IMR-90 (cell line): Measurements from ENCODE around the gene DCHS2. TPM values are rescaled to one million over a fixed set of nuclear protein-coding genes. Genes with fewer than 3 reads are reported as not detected.

ENCODE experiments used
- ATAC-seq: fragments of 200-7000 bp; cut with Tn5 transposase; 2 replicates; pipeline ENCODE4 v1.9.1; 2020; ENCODE audit warnings: low read depth, mild to moderate bottlenecking, moderate library complexity
- BruUV-seq: library from RNA; stranded (reverse); fragments of 400-500 nt; replicated peaks from 2 replicates; lab custom pipeline; 2021; lab: Mats Ljungman, UMichigan
- CTCF ChIA-PET: fragments of 300-600 bp; formaldehyde crosslinking; extraction: SDS; loops from one replicate; lab custom pipeline; 2021; ENCODE audit warnings: antibody characterized with exemption; lab: Yijun Ruan, JAX
- POLR2A ChIA-PET: fragments of 300-600 bp; sonication (Branson Sonifier 250); formaldehyde crosslinking; loops from one replicate; lab custom pipeline; 2022; ENCODE audit warnings: antibody characterized with exemption; ENCODE audit not compliant: unreplicated experiment; lab: Charles Lee
- DNase-seq: peaks from one replicate; pipeline ENCODE4 v3.0.0; 2013
- H2AFZ ChIP-seq: replicated peaks from 2 replicates; pipeline ENCODE3; 2013; ENCODE audit warnings: low read length, mild to moderate bottlenecking; ENCODE audit not compliant: poor library complexity
- H2AK5ac ChIP-seq: 2 replicates; pipeline ENCODE4 v1.6.1; 2013; ENCODE audit warnings: low read depth, low read length, inconsistent platforms
- H2AK9ac ChIP-seq: replicated peaks from 2 replicates; pipeline ENCODE3; 2013; ENCODE audit warnings: mild to moderate bottlenecking, low read depth, low read length, moderate library complexity; ENCODE audit not compliant: poor library complexity
- H2BK120ac ChIP-seq: 2 replicates; pipeline ENCODE4 v1.6.1; 2013; ENCODE audit warnings: low read depth, low read length, inconsistent platforms
- H2BK15ac ChIP-seq: 3 replicates; pipeline ENCODE4 v1.6.1; 2013; ENCODE audit warnings: low read depth, low read length, inconsistent platforms
- H2BK20ac ChIP-seq: 2 replicates; pipeline ENCODE4 v1.6.1; 2013; ENCODE audit warnings: low read depth, mild to moderate bottlenecking, inconsistent platforms, low read length, moderate library complexity
- H2BK5ac ChIP-seq: 2 replicates; pipeline ENCODE4 v1.6.1; 2013; ENCODE audit warnings: mild to moderate bottlenecking, low read depth, low read length, inconsistent platforms; ENCODE audit not compliant: poor library complexity, severe bottlenecking
- H3K14ac ChIP-seq: replicated peaks from 2 replicates; pipeline ENCODE4 v1.6.1; 2013; ENCODE audit warnings: low read depth, low read length, inconsistent platforms
- H3K18ac ChIP-seq: 2 replicates; pipeline ENCODE4 v1.6.1; 2013; ENCODE audit warnings: low read depth, low read length, control low read depth
- H3K23ac ChIP-seq: 2 replicates; pipeline ENCODE4 v1.6.1; 2013; ENCODE audit warnings: low read depth, low read length, inconsistent platforms
- H3K27ac ChIP-seq: 2 replicates; pipeline ENCODE4 v1.5.1; 2013; ENCODE audit warnings: mild to moderate bottlenecking, control low read depth, low read length; ENCODE audit not compliant: insufficient read depth
- H3K27me3 ChIP-seq: 2 replicates; pipeline ENCODE4 v1.6.1; 2013; ENCODE audit warnings: low read length; ENCODE audit not compliant: control insufficient read depth, insufficient read depth
- H3K36me3 ChIP-seq: 2 replicates; pipeline ENCODE4 v1.6.1; 2013; ENCODE audit warnings: low read length, mixed read lengths; ENCODE audit not compliant: control insufficient read depth, insufficient read depth
- H3K4ac ChIP-seq: 2 replicates; pipeline ENCODE4 v1.6.1; 2013; ENCODE audit warnings: low read depth, low read length, inconsistent platforms
- H3K4me1 ChIP-seq: 2 replicates; pipeline ENCODE4 v1.6.1; 2013; ENCODE audit warnings: low read length, mixed read lengths; ENCODE audit not compliant: control insufficient read depth, insufficient read depth
- H3K4me2 ChIP-seq: 2 replicates; pipeline ENCODE4 v1.6.1; 2013; ENCODE audit warnings: low read depth, mild to moderate bottlenecking, control low read depth, low read length, moderate library complexity
- H3K4me3 ChIP-seq: 2 replicates; pipeline ENCODE4 v1.5.1; 2013; ENCODE audit warnings: low read depth, mild to moderate bottlenecking, control low read depth, low read length, moderate library complexity; ENCODE audit not compliant: insufficient read depth
- H3K56ac ChIP-seq: 2 replicates; pipeline ENCODE4 v1.6.1; 2013; ENCODE audit warnings: low read length, inconsistent platforms; ENCODE audit not compliant: insufficient read depth; ENCODE audit errors: extremely low read depth
- H3K79me1 ChIP-seq, 2 experiments: 2 replicates each; pipeline ENCODE4 v1.6.1; 2013; ENCODE audit warnings: low read length in 2 of 2, inconsistent platforms in 1 of 2, low read depth in 1 of 2
- H3K9ac ChIP-seq: 2 replicates; pipeline ENCODE4 v1.6.1; 2013; ENCODE audit warnings: low read depth, low read length, control low read depth
- H3K9me1 ChIP-seq: 2 replicates; pipeline ENCODE4 v1.6.1; 2013; ENCODE audit warnings: low read length, inconsistent platforms; ENCODE audit not compliant: insufficient read depth
- H3K9me3 ChIP-seq: 2 replicates; pipeline ENCODE4 v1.6.1; 2013; ENCODE audit warnings: low read length; ENCODE audit not compliant: control insufficient read depth, insufficient read depth
- H4K20me1 ChIP-seq: 2 replicates; pipeline ENCODE4 v1.6.1; 2013; ENCODE audit warnings: low read length, inconsistent platforms; ENCODE audit not compliant: insufficient read depth
- H4K5ac ChIP-seq: 2 replicates; pipeline ENCODE4 v1.6.1; 2013; ENCODE audit warnings: mild to moderate bottlenecking, low read depth, low read length, control low read depth
- H4K8ac ChIP-seq, 2 experiments: 2 replicates each; pipeline ENCODE4 v1.6.1; 2013; ENCODE audit warnings: low read depth in 2 of 2, low read length in 2 of 2, control low read depth in 1 of 2, inconsistent platforms in 1 of 2
- H4K91ac ChIP-seq: 2 replicates; pipeline ENCODE4 v1.6.1; 2013; ENCODE audit warnings: low read depth, low read length, inconsistent platforms; ENCODE audit not compliant: insufficient read depth
- BHLHE40 ChIP-seq: fragments of 150-350 bp; IDR thresholded peaks from 2 replicates; pipeline ENCODE4 v1.6.1; 2016; ENCODE audit warnings: mild to moderate bottlenecking, low read depth, low read length
- CEBPB ChIP-seq: IDR thresholded peaks from 2 replicates; pipeline ENCODE4 v1.6.1; 2012; ENCODE audit warnings: low read depth, low read length, improper control_type of control experiment
- CHD1 ChIP-seq: IDR thresholded peaks from 2 replicates; pipeline ENCODE4 v1.6.1; 2012; ENCODE audit warnings: low read depth, low read length, improper control_type of control experiment
- ELK1 ChIP-seq: fragments of 150-350 bp; IDR thresholded peaks from 2 replicates; pipeline ENCODE4 v1.6.1; 2016; ENCODE audit warnings: low read depth, mild to moderate bottlenecking, low read length, moderate library complexity, borderline replicate concordance
- FOS ChIP-seq: fragments of 150-350 bp; IDR thresholded peaks from 2 replicates; pipeline ENCODE4 v1.6.1; 2016; ENCODE audit warnings: low read depth, low read length
- MAFK ChIP-seq: IDR thresholded peaks from 2 replicates; pipeline ENCODE4 v1.6.1; 2012; ENCODE audit warnings: low read depth, low read length, improper control_type of control experiment
- MAZ ChIP-seq: IDR thresholded peaks from 2 replicates; pipeline ENCODE4 v1.6.1; 2012; ENCODE audit warnings: low read depth, mild to moderate bottlenecking, low read length, improper control_type of control experiment, moderate library complexity, borderline replicate concordance
- MXI1 ChIP-seq: IDR thresholded peaks from 2 replicates; pipeline ENCODE4 v1.6.1; 2012; ENCODE audit warnings: low read depth, mild to moderate bottlenecking, low read length, moderate library complexity, borderline replicate concordance
- NFE2L2 ChIP-seq: fragments of 150-350 bp; IDR thresholded peaks from 2 replicates; pipeline ENCODE4 v1.6.1; 2016; ENCODE audit warnings: low read depth, mild to moderate bottlenecking, low read length
- POLR2A ChIP-seq: IDR thresholded peaks from 2 replicates; pipeline ENCODE4 v1.6.1; 2012; ENCODE audit warnings: mild to moderate bottlenecking, low read depth, low read length
- RAD21 ChIP-seq: IDR thresholded peaks from 2 replicates; pipeline ENCODE4 v1.6.1; 2012; ENCODE audit warnings: low read length, improper control_type of control experiment
- RCOR1 ChIP-seq: IDR thresholded peaks from 2 replicates; pipeline ENCODE4 v1.6.1; 2012; ENCODE audit warnings: mild to moderate bottlenecking, low read length, improper control_type of control experiment; ENCODE audit not compliant: insufficient replicate concordance
- RFX5 ChIP-seq: IDR thresholded peaks from 2 replicates; pipeline ENCODE4 v1.8.0; 2012; ENCODE audit warnings: low read depth, mild to moderate bottlenecking, low read length, moderate library complexity
- SMC3 ChIP-seq: fragments of 150-350 bp; IDR thresholded peaks from 2 replicates; pipeline ENCODE4 v1.6.1; 2016; ENCODE audit warnings: low read depth, mild to moderate bottlenecking, antibody characterized with exemption, low read length, moderate library complexity
- WGBS, 2 experiments: methylation state at CpG; one replicate each; pipeline versions ENCODE4 v1.1.5 to v1.1.7; 2013; ENCODE audit warnings: missing lambda C conversion rate in 2 of 2; ENCODE audit not compliant: insufficient read length in 1 of 2; ENCODE audit errors: extremely low coverage in 2 of 2; 5-methylcytosine and 5-hydroxymethylcytosine counted together
- dilution Hi-C: fragments of 300-500 bp; cut with HindIII; formaldehyde crosslinking; loops from one replicate; pipeline ENCODE4 v1.14.3; 2018; ENCODE audit warnings: low sequenced_read_pairs; ENCODE audit not compliant: unreplicated experiment
- in situ Hi-C: fragments of 300-500 bp; cut with MboI; formaldehyde crosslinking; loops from 3 replicates; pipeline ENCODE4 v1.14.3; 2019; ENCODE audit warnings: low sequenced_read_pairs, inconsistent platforms, mixed read lengths
- intact Hi-C: fragments of 100-400 bp; cut with micrococcal nuclease; formaldehyde crosslinking; loops from 2 replicates; pipeline ENCODE4 v1.10.0; 2022
- polyA plus RNA-seq, 3 experiments: library from polyadenylated mRNA; depleted of rRNA; stranded (reverse); fragments of >200 nt; gene quantifications; 2 replicates each; pipeline ENCODE4 v1.2.3, GENCODE V29; 2012; ENCODE audit warnings: low replicate concordance in 1 of 3
- total RNA-seq: library from RNA; depleted of rRNA; stranded (reverse); fragments of >200 nt; gene quantifications from 2 replicates; pipeline ENCODE4 v1.2.3, GENCODE V29; 2012
- TF ChIP-seq, protein P1 (sequence below): fragments of 150-350 bp; IDR thresholded peaks from 2 replicates; pipeline ENCODE4 v1.6.1; 2017; ENCODE audit warnings: mild to moderate bottlenecking, antibody characterized with exemption, low read length, low read depth

DCHS2 gene
- total and polyA plus RNA-seq, 2 of the 4 experiments (the other 2 are of a cell fraction) = not detected

- no peak overlapping the region for H2AK9ac ChIP-seq
- H3K14ac ChIP-seq = no peak overlapping the region
- no peak overlapping the region for H3K23ac ChIP-seq
- no peak overlapping the region for H3K4me2 ChIP-seq
- no peak overlapping the region for H2BK20ac ChIP-seq
- in situ Hi-C loops = no loop called here
- H3K27ac ChIP-seq = no peak overlapping the region
- no TSS peak for BruUV-seq
- CTCF ChIA-PET = interaction anchor here (1.5 kb wide), 1 partner anchor 13 kb away, joined by 4 read pairs; no protein-coding TSS in a partner anchor
- ATAC-seq (no peak), DNase-seq (peak; percentile 32)
- no peaks in the 10 kb centered on the region for H3K79me1 ChIP-seq
- H3K9ac ChIP-seq = no peak overlapping the region
- H2BK5ac ChIP-seq = no peak overlapping the region
- no peak overlapping the region for H3K18ac ChIP-seq
- no peaks in the 10 kb centered on the region for H3K9me1 ChIP-seq
- no CpG with 5 or more reads among the region's 1 CpG for WGBS, 2 experiments
- dilution Hi-C loops = no loop called here
- no peaks in the 10 kb centered on the region for H3K4me1 ChIP-seq
- POLR2A ChIA-PET = no interaction called here
- no peak overlapping the region for H2BK15ac ChIP-seq
- H3K4me3 ChIP-seq = no peak overlapping the region
- H3K27me3 ChIP-seq = no peaks in the 10 kb centered on the region
- H3K56ac ChIP-seq = no peak overlapping the region
- H4K8ac ChIP-seq = no peak overlapping the region
- H4K5ac ChIP-seq = no peak overlapping the region
- no peak overlapping the region for H4K91ac ChIP-seq
- no peak overlapping the region for H3K4ac ChIP-seq
- no peaks in the 10 kb centered on the region for H4K20me1 ChIP-seq
- no peak overlapping the region for H2AFZ ChIP-seq
- no peaks in the 10 kb centered on the region for H3K9me3 ChIP-seq
- no peak overlapping the region for H2AK5ac ChIP-seq
- no peak for TF ChIP-seq MXI1
- TF ChIP-seq BHLHE40 = no peak
- TF ChIP-seq RFX5 = no peak
- TF ChIP-seq CHD1 = no peak
- TF ChIP-seq FOS = no peak
- TF ChIP-seq CEBPB = no peak
- TF ChIP-seq POLR2A = no peak
- TF ChIP-seq NFE2L2 = no peak
- TF ChIP-seq MAZ = no peak
- no peak for TF ChIP-seq ELK1
- TF ChIP-seq, protein P1, sequence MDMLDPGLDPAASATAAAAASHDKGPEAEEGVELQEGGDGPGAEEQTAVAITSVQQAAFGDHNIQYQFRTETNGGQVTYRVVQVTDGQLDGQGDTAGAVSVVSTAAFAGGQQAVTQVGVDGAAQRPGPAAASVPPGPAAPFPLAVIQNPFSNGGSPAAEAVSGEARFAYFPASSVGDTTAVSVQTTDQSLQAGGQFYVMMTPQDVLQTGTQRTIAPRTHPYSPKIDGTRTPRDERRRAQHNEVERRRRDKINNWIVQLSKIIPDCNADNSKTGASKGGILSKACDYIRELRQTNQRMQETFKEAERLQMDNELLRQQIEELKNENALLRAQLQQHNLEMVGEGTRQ = no peak
- TF ChIP-seq SMC3 = no peak
- TF ChIP-seq MAFK = no peak
- no peak for TF ChIP-seq RCOR1
- TF ChIP-seq RAD21 = no peak
- H2BK120ac ChIP-seq = no peak overlapping the region
- H3K36me3 ChIP-seq = no peaks in the 10 kb centered on the region
- intact Hi-C loops = no loop called here
These were observed 23.7 kb downstream of the DCHS2 start for GRCh38 chr4:154467886-154468285.
